Omental fat pad (tissue), 4 donors: Measurements from ENCODE around the gene FOSL2. TPM values are rescaled to one million over a fixed set of nuclear protein-coding genes. Genes with fewer than 3 reads are reported as not detected.

Experiments used
- ATAC-seq: fragments of 150-250 bp; one replicate; pipeline ENCODE4 v1.9.1; 2016; ENCODE audit warnings: mild to moderate bottlenecking, moderate library complexity; ENCODE audit not compliant: low FRiP score
- DNase-seq: peaks from one replicate; pipeline ENCODE4 v3.0.0-alpha.2; 2019; ENCODE audit warnings: low spot score
- total RNA-seq, 4 donors: library from RNA; depleted of rRNA; stranded (reverse); fragments of >200 nt; gene quantifications; one replicate each; pipeline ENCODE4 v1.1.0, GENCODE V29; 2016
- TF ChIP-seq, protein P1 (sequence below), 3 donors: fragments of 450-650 bp; IDR thresholded peaks; one replicate each; pipeline ENCODE4 v1.5.1; 2016 to 2017; ENCODE audit warnings: antibody characterized with exemption in 3 of 3, mild to moderate bottlenecking in 3 of 3, moderate library complexity in 2 of 3

The FOSL2 gene
- total RNA-seq, 4 donors from 2014 or later, result 115 to 350 (median 184) TPM

DNA sequence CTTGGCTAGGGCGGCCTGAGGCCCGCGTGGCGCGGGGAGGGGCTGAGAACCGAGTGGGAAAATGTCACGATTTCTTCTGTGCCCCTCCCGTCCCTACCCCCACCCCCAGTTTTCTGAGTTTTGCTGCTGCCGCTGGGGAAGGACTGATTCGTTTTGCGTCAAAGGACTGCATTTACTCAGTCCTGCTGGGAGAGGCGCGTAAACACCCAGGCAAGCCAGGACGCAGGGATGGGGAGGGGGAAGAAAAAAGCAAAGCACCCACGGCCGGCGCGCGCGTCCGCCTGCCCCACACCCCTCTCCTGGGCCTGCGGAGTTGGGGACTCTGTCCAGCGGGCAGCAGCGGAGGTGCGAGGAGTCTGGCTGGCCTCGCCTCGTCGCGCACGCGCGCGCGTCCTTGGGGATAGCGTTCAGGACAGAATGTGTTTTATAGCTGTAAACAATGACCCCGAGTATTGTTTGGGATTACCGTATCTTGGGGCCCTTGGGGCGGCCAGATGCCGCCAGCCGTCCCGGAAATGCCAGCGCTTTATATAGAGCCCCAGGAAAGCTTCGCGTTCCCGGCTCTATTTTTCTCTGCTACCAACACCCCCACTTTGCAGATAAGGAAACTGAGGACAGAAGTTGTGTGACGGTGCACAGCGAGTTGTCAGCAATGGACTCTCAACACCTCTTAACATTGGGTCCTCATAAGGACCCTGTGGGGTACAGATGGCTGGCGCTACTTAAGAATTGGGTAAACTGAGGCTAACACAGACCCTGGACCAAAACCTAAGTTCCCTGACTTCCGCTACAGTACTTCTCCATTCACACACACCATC, 1.7 kb upstream of the FOSL2 start:
- DNase-seq, result no peak
- peak; percentile 18 for ATAC-seq
- TF ChIP-seq, protein P1, sequence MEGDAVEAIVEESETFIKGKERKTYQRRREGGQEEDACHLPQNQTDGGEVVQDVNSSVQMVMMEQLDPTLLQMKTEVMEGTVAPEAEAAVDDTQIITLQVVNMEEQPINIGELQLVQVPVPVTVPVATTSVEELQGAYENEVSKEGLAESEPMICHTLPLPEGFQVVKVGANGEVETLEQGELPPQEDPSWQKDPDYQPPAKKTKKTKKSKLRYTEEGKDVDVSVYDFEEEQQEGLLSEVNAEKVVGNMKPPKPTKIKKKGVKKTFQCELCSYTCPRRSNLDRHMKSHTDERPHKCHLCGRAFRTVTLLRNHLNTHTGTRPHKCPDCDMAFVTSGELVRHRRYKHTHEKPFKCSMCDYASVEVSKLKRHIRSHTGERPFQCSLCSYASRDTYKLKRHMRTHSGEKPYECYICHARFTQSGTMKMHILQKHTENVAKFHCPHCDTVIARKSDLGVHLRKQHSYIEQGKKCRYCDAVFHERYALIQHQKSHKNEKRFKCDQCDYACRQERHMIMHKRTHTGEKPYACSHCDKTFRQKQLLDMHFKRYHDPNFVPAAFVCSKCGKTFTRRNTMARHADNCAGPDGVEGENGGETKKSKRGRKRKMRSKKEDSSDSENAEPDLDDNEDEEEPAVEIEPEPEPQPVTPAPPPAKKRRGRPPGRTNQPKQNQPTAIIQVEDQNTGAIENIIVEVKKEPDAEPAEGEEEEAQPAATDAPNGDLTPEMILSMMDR (IDR thresholded peaks at IDR 0.05), result no peak

GRCh38 chr2:28391564-28392296, 928 bp upstream of the FOSL2 start:
- peak; percentile 81 for DNase-seq
- peak; percentile 25 for ATAC-seq
- TF ChIP-seq, protein P1 (IDR thresholded peaks at IDR 0.05), result no peak

GRCh38 chr2:28393114-28393836, 617 bp downstream of the FOSL2 start:
- no peak for ATAC-seq
- TF ChIP-seq, protein P1 (IDR thresholded peaks at IDR 0.05), result no peak
- no peak for DNase-seq

DNA sequence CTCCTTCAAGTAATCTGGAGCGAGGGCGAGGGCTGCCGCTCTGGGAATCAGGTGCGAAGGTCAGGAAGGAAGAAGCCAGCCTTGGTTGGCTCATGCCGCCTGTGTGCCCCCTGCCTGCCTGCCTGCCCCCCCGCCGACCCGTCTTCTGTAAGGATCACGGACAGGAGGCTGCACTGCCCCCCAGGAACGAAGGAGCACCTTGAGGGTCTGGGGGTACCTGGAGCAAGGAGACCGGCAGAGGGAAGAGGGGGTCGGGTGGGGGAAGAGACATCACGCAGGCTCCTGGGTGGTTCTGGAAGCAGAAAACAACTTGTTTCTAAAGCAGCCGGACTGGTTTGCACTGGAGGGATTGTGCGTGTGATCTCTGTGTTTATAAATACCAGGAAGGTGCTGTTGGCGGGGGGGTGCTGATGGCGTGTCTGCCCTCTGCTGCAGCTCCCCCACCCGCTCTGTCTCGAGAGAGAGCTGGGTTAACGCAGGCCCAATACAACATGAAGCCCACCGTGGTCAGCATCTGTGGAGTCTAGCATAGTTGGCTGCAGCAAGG, 1.7 kb downstream of the FOSL2 start:
- DNase-seq (no peak), ATAC-seq (no peak)
- TF ChIP-seq, protein P1 (IDR thresholded peaks at IDR 0.05), result no peak

- no peak for ATAC-seq
- TF ChIP-seq, protein P1 (IDR thresholded peaks at IDR 0.05), result no peak
- no peak for DNase-seq
These were observed 2.3 kb downstream of the FOSL2 start for GRCh38 chr2:28394997-28395333.

DNA sequence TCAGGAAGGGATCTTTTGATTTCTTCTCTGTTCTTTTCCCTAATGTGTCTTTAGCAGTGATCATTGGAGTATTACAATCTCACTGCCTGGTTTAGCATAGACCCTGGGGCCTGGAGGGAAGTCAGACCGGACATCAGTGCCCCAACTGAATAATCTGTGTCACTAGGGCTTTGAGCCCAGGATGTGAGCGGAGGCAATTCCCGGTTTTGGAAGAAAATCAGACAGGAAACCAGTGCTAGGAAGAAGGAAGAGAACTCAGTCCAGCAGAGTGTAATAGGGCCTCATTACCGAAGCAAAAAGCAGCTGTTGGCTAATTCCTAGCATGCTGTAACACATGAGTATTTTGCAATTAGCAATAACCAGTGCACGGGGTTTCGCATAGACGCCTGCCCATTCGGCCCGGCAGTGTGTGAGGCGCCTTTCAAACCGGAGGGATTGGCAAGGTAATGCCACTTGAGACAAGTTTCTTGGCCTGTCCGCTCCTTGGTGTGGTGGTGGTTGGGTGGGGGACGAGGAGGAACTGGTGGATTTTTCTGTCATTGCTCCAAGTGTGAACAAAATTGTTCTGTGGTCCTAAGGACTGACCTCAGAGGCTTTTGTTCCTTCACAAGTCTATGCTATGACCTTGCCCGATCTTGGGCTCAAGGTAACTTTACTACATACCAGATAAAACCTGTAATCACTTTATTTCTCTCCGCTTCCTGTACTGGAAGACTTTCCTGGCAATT, 2.8 kb downstream of the FOSL2 start:
- TF ChIP-seq, protein P1 (IDR thresholded peaks at IDR 0.05), result no peak
- ATAC-seq (no peak), DNase-seq (no peak)
